ENCODE data around the gene DIS3L.

DNA sequence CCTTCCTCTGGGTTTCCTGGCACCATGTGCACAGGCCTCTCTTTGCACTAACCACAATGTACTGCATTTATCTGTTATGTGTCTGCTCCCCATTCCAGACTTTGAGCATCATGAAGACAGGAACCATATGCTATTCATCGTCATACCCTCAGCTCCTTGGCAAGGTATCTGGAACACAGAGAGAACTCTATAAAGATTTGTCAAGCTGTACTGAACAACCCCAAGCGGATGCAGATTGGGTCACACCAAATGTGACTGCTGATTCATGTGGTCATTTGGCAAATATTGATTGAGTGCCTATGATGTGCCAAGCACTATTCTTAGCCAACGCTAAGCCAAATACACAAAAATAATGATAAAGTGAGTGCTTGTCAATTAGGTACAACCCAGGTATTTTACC is 32.3 kb upstream of the DIS3L start:
- TF ChIP-seq SMAD9 (CRISPR knock-in tag; IDR thresholded peaks at IDR 0.05): no peak
- TF ChIP-seq ZMYM3 (CRISPR knock-in tag; IDR thresholded peaks at IDR 0.05): no peak
- TF ChIP-seq ZKSCAN1 (IDR thresholded peaks at IDR 0.05; ENCODE audit: low read length): no peak
- TF ChIP-seq ZNF614 (CRISPR knock-in tag; IDR thresholded peaks at IDR 0.05; ENCODE audit: borderline replicate concordance): no peak
- no peak for TF ChIP-seq KAT7 (CRISPR knock-in tag; IDR thresholded peaks at IDR 0.05; ENCODE audit: borderline replicate concordance)
- TF ChIP-seq EP300 (IDR thresholded peaks at IDR 0.05; ENCODE audit: low read depth in 2 of 2, low read length in 2 of 2): no peak
- no peak for TF ChIP-seq EP300 (CRISPR knock-in tag; IDR thresholded peaks at IDR 0.05; ENCODE audit: borderline replicate concordance)
- TF ChIP-seq FOXK1 (CRISPR knock-in tag; IDR thresholded peaks at IDR 0.05; ENCODE audit: borderline replicate concordance, low read depth): no peak
- no peak for TF ChIP-seq ZNF138 (CRISPR knock-in tag; IDR thresholded peaks at IDR 0.05; ENCODE audit: low read depth)

All from HepG2 (cell line).